Activated naive CD8-positive, alpha-beta T cell treated with anti-CD3 and anti-CD28 coated beads, Interleukin-2, amount 10 ng/mL, durations not matched to agents 7 days and 5 days (primary cell): ENCODE measurements around the gene MAP3K13. TPM values are rescaled to one million over a fixed set of nuclear protein-coding genes. Genes with fewer than 3 reads are reported as not detected.
"Not testable (repeated sequence)": the region's sequence is repeated elsewhere in the genome, so short reads cannot be mapped to it uniquely, and the experiment has no call there.

Experiments
- ATAC-seq: fragments of 150-1000 bp; cut with Tn5 transposase; one replicate; pipeline ENCODE4 v1.10.0; 2021; ENCODE audit warnings: low read depth, moderate library complexity
- POLR2A ChIA-PET: fragments of 350-600 bp; sonication (Branson Sonifier 250); formaldehyde crosslinking; loops from one replicate; lab custom pipeline; 2021; ENCODE audit warnings: antibody characterized with exemption; lab: Charles Lee
- DNase-seq: peaks from one replicate; pipeline ENCODE4 v3.0.0; 2021
- H3K27ac Mint-ChIP-seq: one replicate; pipeline ENCODE4 v1.8.0; 2022; ENCODE audit warnings: mild to moderate bottlenecking, mixed read lengths
- H3K27me3 Mint-ChIP-seq: one replicate; pipeline ENCODE4 v1.8.0; 2022; ENCODE audit warnings: mild to moderate bottlenecking, moderate library complexity, mixed read lengths
- H3K36me3 Mint-ChIP-seq: one replicate; pipeline ENCODE4 v1.8.0; 2021; ENCODE audit warnings: mild to moderate bottlenecking, mixed read lengths
- H3K4me1 Mint-ChIP-seq: one replicate; pipeline ENCODE4 v1.8.0; 2021; ENCODE audit warnings: mixed read lengths
- H3K4me3 Mint-ChIP-seq: one replicate; pipeline ENCODE4 v1.8.0; 2022; ENCODE audit warnings: mild to moderate bottlenecking, moderate library complexity, mixed read lengths
- H3K9me3 Mint-ChIP-seq: one replicate; pipeline ENCODE4 v1.8.0; 2021; ENCODE audit warnings: mixed read lengths
- total RNA-seq, 2 experiments: library from RNA; stranded (reverse); gene quantifications; one replicate each; pipeline ENCODE4 v1.2.3, GENCODE V29; 2021

MAP3K13 gene
- total RNA-seq, 2 experiments from 2014 or later = 11.4 to 12.5 TPM

GRCh38 chr3:185420762-185421161 is 57.8 kb downstream of the MAP3K13 start:
- DNase-seq = no peak
- Mint-ChIP-seq H3K36me3 (no peaks in the 10 kb centered on the region), H3K4me1 (peaks cover 4% of the 10 kb centered on the region), H3K9me3 (no peaks in the 10 kb centered on the region), H3K27me3 (peaks cover 16% of the 10 kb centered on the region), H3K4me3 (no peak overlapping the region), H3K27ac (no peak overlapping the region)
- POLR2A ChIA-PET = no interaction called here
- ATAC-seq = no peak

GRCh38 chr3:185421577-185422232 is 58.8 kb downstream of the MAP3K13 start:
- Mint-ChIP-seq H3K36me3 (no peaks in the 10 kb centered on the region), H3K27me3 (peaks cover 14% of the 10 kb centered on the region), H3K9me3 (no peaks in the 10 kb centered on the region), H3K4me3 (no peak overlapping the region), H3K4me1 (peaks cover 4% of the 10 kb centered on the region), H3K27ac (no peak overlapping the region)
- ATAC-seq (no peak), DNase-seq (no peak)
- POLR2A ChIA-PET = no interaction called here

GRCh38 chr3:185422677-185423076 is 59.7 kb downstream of the MAP3K13 start:
- POLR2A ChIA-PET = no interaction called here
- peaks cover 12% of the 10 kb centered on the region for H3K27me3 Mint-ChIP-seq
- ATAC-seq = no peak
- H3K27ac Mint-ChIP-seq = no peak overlapping the region
- no peak overlapping the region for H3K4me3 Mint-ChIP-seq
- H3K9me3 Mint-ChIP-seq = no peaks in the 10 kb centered on the region
- H3K36me3 Mint-ChIP-seq = no peaks in the 10 kb centered on the region
- peaks cover 4% of the 10 kb centered on the region for H3K4me1 Mint-ChIP-seq
- DNase-seq = no peak

GRCh38 chr3:185423178-185423577 is 60.2 kb downstream of the MAP3K13 start:
- H3K9me3 Mint-ChIP-seq = no peaks in the 10 kb centered on the region
- POLR2A ChIA-PET = no interaction called here
- H3K27me3 Mint-ChIP-seq = peaks cover 10% of the 10 kb centered on the region
- no peak overlapping the region for H3K4me3 Mint-ChIP-seq
- H3K27ac Mint-ChIP-seq = no peak overlapping the region
- H3K36me3 Mint-ChIP-seq = no peaks in the 10 kb centered on the region
- peaks cover 4% of the 10 kb centered on the region for H3K4me1 Mint-ChIP-seq
- DNase-seq (no peak), ATAC-seq (no peak)

- ATAC-seq = no peak
- Mint-ChIP-seq H3K4me3 (no peak overlapping the region), H3K27me3 (peaks cover 10% of the 10 kb centered on the region), H3K36me3 (no peaks in the 10 kb centered on the region), H3K4me1 (peaks cover 4% of the 10 kb centered on the region), H3K9me3 (no peaks in the 10 kb centered on the region), H3K27ac (no peak overlapping the region)
- POLR2A ChIA-PET = no interaction called here
- no peak for DNase-seq
Measured at GRCh38 chr3:185424435-185424834, 61.5 kb downstream of the MAP3K13 start.

- Mint-ChIP-seq H3K9me3 (no peaks in the 10 kb centered on the region), H3K27ac (no peak overlapping the region), H3K27me3 (peaks cover 2% of the 10 kb centered on the region), H3K4me1 (no peaks in the 10 kb centered on the region), H3K4me3 (no peak overlapping the region), H3K36me3 (no peaks in the 10 kb centered on the region)
- no peak for ATAC-seq
- POLR2A ChIA-PET = no interaction called here
- DNase-seq = no peak
Measured at GRCh38 chr3:185430375-185430774, 67.4 kb downstream of the MAP3K13 start.

- DNase-seq (no peak), ATAC-seq (no peak)
- Mint-ChIP-seq H3K4me3 (no peak overlapping the region), H3K27ac (no peak overlapping the region), H3K4me1 (no peaks in the 10 kb centered on the region), H3K36me3 (no peaks in the 10 kb centered on the region), H3K27me3 (no peaks in the 10 kb centered on the region), H3K9me3 (no peaks in the 10 kb centered on the region)
- POLR2A ChIA-PET = no interaction called here
Measured at GRCh38 chr3:185439745-185440466, 77.0 kb downstream of the MAP3K13 start.

- Mint-ChIP-seq H3K9me3 (no peaks in the 10 kb centered on the region), H3K27ac (no peak overlapping the region), H3K27me3 (no peaks in the 10 kb centered on the region), H3K36me3 (no peaks in the 10 kb centered on the region), H3K4me1 (no peaks in the 10 kb centered on the region), H3K4me3 (no peak overlapping the region)
- ATAC-seq (no peak), DNase-seq (no peak)
- POLR2A ChIA-PET = no interaction called here
Measured at GRCh38 chr3:185442031-185442430, 79.1 kb downstream of the MAP3K13 start.

GRCh38 chr3:185444329-185444728 is 81.4 kb downstream of the MAP3K13 start:
- no peak for DNase-seq
- no peak for ATAC-seq
- Mint-ChIP-seq H3K27me3 (peaks cover 5% of the 10 kb centered on the region), H3K4me1 (no peaks in the 10 kb centered on the region), H3K9me3 (no peaks in the 10 kb centered on the region), H3K4me3 (no peak overlapping the region), H3K27ac (no peak overlapping the region), H3K36me3 (no peaks in the 10 kb centered on the region)
- POLR2A ChIA-PET = no interaction called here

GRCh38 chr3:185448107-185448506 is 85.2 kb downstream of the MAP3K13 start:
- H3K4me3 Mint-ChIP-seq = no peak overlapping the region
- no peak for DNase-seq
- no peak overlapping the region for H3K27ac Mint-ChIP-seq
- ATAC-seq = no peak
- peaks cover 5% of the 10 kb centered on the region for H3K27me3 Mint-ChIP-seq
- POLR2A ChIA-PET = no interaction called here
- no peaks in the 10 kb centered on the region for H3K4me1 Mint-ChIP-seq
- H3K36me3 Mint-ChIP-seq = no peaks in the 10 kb centered on the region
- no peaks in the 10 kb centered on the region for H3K9me3 Mint-ChIP-seq

- ATAC-seq, DNase-seq, H3K27ac Mint-ChIP-seq, H3K4me1 Mint-ChIP-seq, H3K36me3 Mint-ChIP-seq, POLR2A ChIA-PET, H3K4me3 Mint-ChIP-seq, H3K9me3 Mint-ChIP-seq, H3K27me3 Mint-ChIP-seq: not testable (repeated sequence)
Measured at GRCh38 chr3:185451432-185451831, 88.5 kb downstream of the MAP3K13 start.

GRCh38 chr3:185457376-185457775 is 94.4 kb downstream of the MAP3K13 start:
- POLR2A ChIA-PET = no interaction called here
- DNase-seq (no peak), ATAC-seq (no peak)
- Mint-ChIP-seq H3K36me3 (no peaks in the 10 kb centered on the region), H3K27me3 (no peaks in the 10 kb centered on the region), H3K4me1 (no peaks in the 10 kb centered on the region), H3K9me3 (no peaks in the 10 kb centered on the region), H3K27ac (no peak overlapping the region), H3K4me3 (no peak overlapping the region)

- Mint-ChIP-seq H3K27ac (no peak overlapping the region), H3K4me3 (no peak overlapping the region)
Measured at GRCh38 chr3:185460309-185460708, 97.4 kb downstream of the MAP3K13 start.

GRCh38 chr3:185460719-185461350 is 97.9 kb downstream of the MAP3K13 start:
- Mint-ChIP-seq H3K4me1 (no peaks in the 10 kb centered on the region), H3K27me3 (no peaks in the 10 kb centered on the region)

More at GRCh38 chr3:185460309-185460708, 97.4 kb downstream of the MAP3K13 start:
- POLR2A ChIA-PET = no interaction called here
- H3K27me3 Mint-ChIP-seq = no peaks in the 10 kb centered on the region
- ATAC-seq (no peak), DNase-seq (no peak)
- no peaks in the 10 kb centered on the region for H3K9me3 Mint-ChIP-seq
- no peaks in the 10 kb centered on the region for H3K36me3 Mint-ChIP-seq
- no peaks in the 10 kb centered on the region for H3K4me1 Mint-ChIP-seq

More at GRCh38 chr3:185460719-185461350, 97.9 kb downstream of the MAP3K13 start:
- POLR2A ChIA-PET = no interaction called here
- Mint-ChIP-seq H3K36me3 (no peaks in the 10 kb centered on the region), H3K4me3 (no peak overlapping the region), H3K9me3 (no peaks in the 10 kb centered on the region), H3K27ac (no peak overlapping the region)
- ATAC-seq (no peak), DNase-seq (no peak)
